GM20431 (cell line): ENCODE measurements around the gene DPH1.
"Not testable (repeated sequence)": the region's sequence is repeated elsewhere in the genome, so short reads cannot be mapped to it uniquely, and the experiment has no call there.

Source experiments
- in situ Hi-C: fragments of 300-500 bp; cut with MseI, MboI; formaldehyde crosslinking; loops from one replicate; pipeline ENCODE4 v1.15.0; 2020; ENCODE audit warnings: low sequenced_read_pairs; ENCODE audit not compliant: unreplicated experiment

DPH1 gene

GRCh38 chr17:2004435-2004952 lies 25.5 kb upstream of the DPH1 start:
- in situ Hi-C loops, result no loop called here

GRCh38 chr17:2008332-2009126 lies 21.4 kb upstream of the DPH1 start:
- in situ Hi-C loops, result no loop called here

- in situ Hi-C loops, result no loop called here
These were observed 20.2 kb upstream of the DPH1 start for GRCh38 chr17:2009737-2010136.

GRCh38 chr17:2011411-2012371 lies 18.3 kb upstream of the DPH1 start:
- in situ Hi-C loops, result no loop called here

- in situ Hi-C loops, result no loop called here
These were observed 17.5 kb upstream of the DPH1 start for GRCh38 chr17:2012499-2012898.

GRCh38 chr17:2013220-2013993 lies 16.5 kb upstream of the DPH1 start:
- in situ Hi-C loops, result not testable (repeated sequence)

GRCh38 chr17:2013994-2014317 lies 16.0 kb upstream of the DPH1 start:
- in situ Hi-C loops, result no loop called here

GRCh38 chr17:2015314-2015713 lies 14.6 kb upstream of the DPH1 start:
- in situ Hi-C loops, result no loop called here

- in situ Hi-C loops, result no loop called here
These were observed 13.5 kb upstream of the DPH1 start for GRCh38 chr17:2016494-2016893.

- in situ Hi-C loops, result no loop called here
These were observed 12.5 kb upstream of the DPH1 start for GRCh38 chr17:2017274-2017941.

GRCh38 chr17:2018716-2019510 lies 11.0 kb upstream of the DPH1 start:
- in situ Hi-C loops, result no loop called here

GRCh38 chr17:2019723-2020122 lies 10.2 kb upstream of the DPH1 start:
- in situ Hi-C loops, result no loop called here

GRCh38 chr17:2020721-2021120 lies 9.2 kb upstream of the DPH1 start:
- in situ Hi-C loops, result no loop called here

GRCh38 chr17:2022647-2023240 lies 7.2 kb upstream of the DPH1 start:
- in situ Hi-C loops, result no loop called here

- in situ Hi-C loops, result no loop called here
These were observed 6.7 kb upstream of the DPH1 start for GRCh38 chr17:2023256-2023655.

GRCh38 chr17:2023692-2024571 lies 6.0 kb upstream of the DPH1 start:
- in situ Hi-C loops, result no loop called here

- in situ Hi-C loops, result no loop called here
These were observed 5.3 kb upstream of the DPH1 start for GRCh38 chr17:2024572-2025219.
